Measurements from ENCODE around the gene ITPK1.

The ITPK1 gene

GRCh38 chr14:92951261-92951660, 164.5 kb downstream of the ITPK1 start:
- TF ChIP-seq POLR2AphosphoS5 (IDR thresholded peaks at IDR 0.05; ENCODE audit: low read depth, low read length): no peak
- no peak for TF ChIP-seq POLR2A (IDR thresholded peaks at IDR 0.05; ENCODE audit: low read depth, low read length)
- no peak for TF ChIP-seq TAF1 (IDR thresholded peaks at IDR 0.05; ENCODE audit: borderline replicate concordance, low read depth, low read length)
- FAIRE-seq (no peak), DNase-seq (ENCODE audit: insufficient read length) (no peak)

- DNase-seq (ENCODE audit: insufficient read length) (no peak), FAIRE-seq (no peak)
- TF ChIP-seq POLR2A (IDR thresholded peaks at IDR 0.05; ENCODE audit: low read depth, low read length): no peak
- TF ChIP-seq TAF1 (IDR thresholded peaks at IDR 0.05; ENCODE audit: borderline replicate concordance, low read depth, low read length): no peak
- no peak for TF ChIP-seq POLR2AphosphoS5 (IDR thresholded peaks at IDR 0.05; ENCODE audit: low read depth, low read length)
Measured at GRCh38 chr14:92950773-92951172, 165.0 kb downstream of the ITPK1 start.

GRCh38 chr14:92950193-92950540, 165.6 kb downstream of the ITPK1 start:
- no peak for DNase-seq (ENCODE audit: insufficient read length)
- no peak for FAIRE-seq
- TF ChIP-seq POLR2AphosphoS5 (IDR thresholded peaks at IDR 0.05; ENCODE audit: low read depth, low read length): no peak
- TF ChIP-seq TAF1 (IDR thresholded peaks at IDR 0.05; ENCODE audit: borderline replicate concordance, low read depth, low read length): no peak
- TF ChIP-seq POLR2A (IDR thresholded peaks at IDR 0.05; ENCODE audit: low read depth, low read length): no peak

- FAIRE-seq: no peak
Measured at GRCh38 chr14:92949496-92950192, 166.1 kb downstream of the ITPK1 start.

GRCh38 chr14:92948647-92949046, 167.1 kb downstream of the ITPK1 start:
- no peak for FAIRE-seq
- no peak for DNase-seq (ENCODE audit: insufficient read length)
- no peak for TF ChIP-seq POLR2A (IDR thresholded peaks at IDR 0.05; ENCODE audit: low read depth, low read length)

More at GRCh38 chr14:92949496-92950192, 166.1 kb downstream of the ITPK1 start:
- DNase-seq (ENCODE audit: insufficient read length): no peak
- TF ChIP-seq POLR2A (IDR thresholded peaks at IDR 0.05; ENCODE audit: low read depth, low read length) (no peak), POLR2AphosphoS5 (IDR thresholded peaks at IDR 0.05; ENCODE audit: low read depth, low read length) (no peak), TAF1 (IDR thresholded peaks at IDR 0.05; ENCODE audit: borderline replicate concordance, low read depth, low read length) (no peak)

- FAIRE-seq (no peak), DNase-seq (ENCODE audit: insufficient read length) (no peak)
- TF ChIP-seq TAF1 (IDR thresholded peaks at IDR 0.05; ENCODE audit: borderline replicate concordance, low read depth, low read length): no peak
- no peak for TF ChIP-seq POLR2AphosphoS5 (IDR thresholded peaks at IDR 0.05; ENCODE audit: low read depth, low read length)
- TF ChIP-seq POLR2A (IDR thresholded peaks at IDR 0.05; ENCODE audit: low read depth, low read length): no peak
Measured at GRCh38 chr14:92946847-92947545, 168.7 kb downstream of the ITPK1 start.

GRCh38 chr14:92945959-92946846, 169.5 kb downstream of the ITPK1 start:
- TF ChIP-seq POLR2AphosphoS5 (IDR thresholded peaks at IDR 0.05; ENCODE audit: low read depth, low read length) (no peak), TAF1 (IDR thresholded peaks at IDR 0.05; ENCODE audit: borderline replicate concordance, low read depth, low read length) (no peak), POLR2A (IDR thresholded peaks at IDR 0.05; ENCODE audit: low read depth, low read length) (no peak)
- no peak for DNase-seq (ENCODE audit: insufficient read length)
- no peak for FAIRE-seq

GRCh38 chr14:92945544-92945943, 170.2 kb downstream of the ITPK1 start:
- DNase-seq (ENCODE audit: insufficient read length) (no peak), FAIRE-seq (no peak)
- no peak for TF ChIP-seq POLR2A (IDR thresholded peaks at IDR 0.05; ENCODE audit: low read depth, low read length)
- TF ChIP-seq TAF1 (IDR thresholded peaks at IDR 0.05; ENCODE audit: borderline replicate concordance, low read depth, low read length): no peak
- no peak for TF ChIP-seq POLR2AphosphoS5 (IDR thresholded peaks at IDR 0.05; ENCODE audit: low read depth, low read length)

GRCh38 chr14:92944976-92945375, 170.7 kb downstream of the ITPK1 start:
- DNase-seq (ENCODE audit: insufficient read length) (no peak), FAIRE-seq (no peak)
- TF ChIP-seq POLR2AphosphoS5 (IDR thresholded peaks at IDR 0.05; ENCODE audit: low read depth, low read length) (no peak), TAF1 (IDR thresholded peaks at IDR 0.05; ENCODE audit: borderline replicate concordance, low read depth, low read length) (no peak), POLR2A (IDR thresholded peaks at IDR 0.05; ENCODE audit: low read depth, low read length) (no peak)

GRCh38 chr14:92943855-92944570, 171.7 kb downstream of the ITPK1 start:
- FAIRE-seq: no peak
- DNase-seq (ENCODE audit: insufficient read length): no peak
- TF ChIP-seq TAF1 (IDR thresholded peaks at IDR 0.05; ENCODE audit: borderline replicate concordance, low read depth, low read length): no peak

All from GM12892 (cell line).